Measurements from ENCODE around the gene NAPA.
"Not testable (repeated sequence)": the region's sequence is repeated elsewhere in the genome, so short reads cannot be mapped to it uniquely, and the experiment has no call there.

NAPA gene

GRCh38 chr19:47486220-47486619, 28.6 kb downstream of the NAPA start:
- not testable (repeated sequence) for DNase-seq (ENCODE audit: low read depth)

- no peak for DNase-seq (ENCODE audit: low read depth)
Observed at GRCh38 chr19:47485210-47485609, 29.7 kb downstream of the NAPA start.

- DNase-seq (ENCODE audit: low read depth), result peak; percentile 79
Observed at GRCh38 chr19:47483800-47484690, 30.8 kb downstream of the NAPA start, which contains the start of gene KPTN. Gene KPTN, minus strand, starts transcription at chr19:47484219. Its CDS starts 59 bp downstream, at chr19:47484160.

GRCh38 chr19:47483200-47483599, 31.7 kb downstream of the NAPA start:
- DNase-seq (ENCODE audit: low read depth), result no peak

GRCh38 chr19:47481460-47482052, 33.3 kb downstream of the NAPA start:
- no peak for DNase-seq (ENCODE audit: low read depth)

- DNase-seq (ENCODE audit: low read depth), result no peak
Observed at GRCh38 chr19:47480658-47481057, 34.2 kb downstream of the NAPA start.

GRCh38 chr19:47479701-47480503, 35.0 kb downstream of the NAPA start:
- DNase-seq (ENCODE audit: low read depth), result no peak

- no peak for DNase-seq (ENCODE audit: low read depth)
Observed at GRCh38 chr19:47476438-47476972, 38.4 kb downstream of the NAPA start.

- DNase-seq (ENCODE audit: low read depth), result no peak
Observed at GRCh38 chr19:47475465-47475864, 39.4 kb downstream of the NAPA start.

GRCh38 chr19:47473336-47473735, 41.5 kb downstream of the NAPA start:
- no peak for DNase-seq (ENCODE audit: low read depth)

- DNase-seq (ENCODE audit: low read depth), result peak; percentile 14
Observed at GRCh38 chr19:47471733-47472457, 43.0 kb downstream of the NAPA start, which contains the start of gene SLC8A2. Gene SLC8A2, minus strand, starts transcription at chr19:47471893. Its CDS starts 5,490 bp downstream, at chr19:47466403.

- DNase-seq (ENCODE audit: low read depth), result no peak
Observed at GRCh38 chr19:47471381-47471732, 43.5 kb downstream of the NAPA start.

- DNase-seq (ENCODE audit: low read depth), result no peak
Observed at GRCh38 chr19:47470447-47471195, 44.2 kb downstream of the NAPA start.

- no peak for DNase-seq (ENCODE audit: low read depth)
Observed at GRCh38 chr19:47469719-47470118, 45.1 kb downstream of the NAPA start.

- no peak for DNase-seq (ENCODE audit: low read depth)
Observed at GRCh38 chr19:47469363-47469700, 45.5 kb downstream of the NAPA start.

GRCh38 chr19:47467914-47468313, 46.9 kb downstream of the NAPA start:
- no peak for DNase-seq (ENCODE audit: low read depth)

- no peak for DNase-seq (ENCODE audit: low read depth)
Observed at GRCh38 chr19:47465957-47466356, 48.9 kb downstream of the NAPA start.

GRCh38 chr19:47464675-47465419, 50.0 kb downstream of the NAPA start:
- no peak for DNase-seq (ENCODE audit: low read depth)

GRCh38 chr19:47461876-47462275, 53.0 kb downstream of the NAPA start:
- DNase-seq (ENCODE audit: low read depth), result no peak

- no peak for DNase-seq (ENCODE audit: low read depth)
Observed at GRCh38 chr19:47459477-47459876, 55.4 kb downstream of the NAPA start.
